GM19023 (cell line): ENCODE data around the gene PSMC3.
A peak's percentile ranks its signal among the peaks of the same experiment; 100 is the strongest.

Experiments
- ATAC-seq: cut with Tn5 transposase; IDR thresholded peaks from one replicate; pipeline ENCODE4 v1.9.1; 2021; ENCODE audit warnings: mild to moderate bottlenecking, moderate library complexity; ENCODE audit not compliant: unreplicated experiment

Gene PSMC3

GRCh38 chr11:47395223-47396048, 30.8 kb downstream of the PSMC3 start:
- ATAC-seq = no peak

GRCh38 chr11:47394322-47395222, 31.7 kb downstream of the PSMC3 start:
- peak; percentile 56 for ATAC-seq

DNA sequence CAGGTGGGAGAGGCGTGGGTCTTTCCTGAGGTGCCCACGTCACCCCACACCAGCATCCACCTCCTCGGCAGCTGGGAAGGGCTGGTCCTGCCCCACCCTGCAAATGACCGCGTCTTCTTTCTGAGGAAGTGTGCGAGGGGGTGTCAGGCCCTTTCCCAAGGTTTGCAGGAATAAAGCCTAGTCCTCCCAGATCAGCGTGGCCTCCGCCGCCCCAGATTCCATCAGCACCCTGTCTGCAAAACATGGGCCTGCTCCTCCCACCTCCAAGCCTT, 32.3 kb downstream of the PSMC3 start:
- no peak for ATAC-seq

DNA sequence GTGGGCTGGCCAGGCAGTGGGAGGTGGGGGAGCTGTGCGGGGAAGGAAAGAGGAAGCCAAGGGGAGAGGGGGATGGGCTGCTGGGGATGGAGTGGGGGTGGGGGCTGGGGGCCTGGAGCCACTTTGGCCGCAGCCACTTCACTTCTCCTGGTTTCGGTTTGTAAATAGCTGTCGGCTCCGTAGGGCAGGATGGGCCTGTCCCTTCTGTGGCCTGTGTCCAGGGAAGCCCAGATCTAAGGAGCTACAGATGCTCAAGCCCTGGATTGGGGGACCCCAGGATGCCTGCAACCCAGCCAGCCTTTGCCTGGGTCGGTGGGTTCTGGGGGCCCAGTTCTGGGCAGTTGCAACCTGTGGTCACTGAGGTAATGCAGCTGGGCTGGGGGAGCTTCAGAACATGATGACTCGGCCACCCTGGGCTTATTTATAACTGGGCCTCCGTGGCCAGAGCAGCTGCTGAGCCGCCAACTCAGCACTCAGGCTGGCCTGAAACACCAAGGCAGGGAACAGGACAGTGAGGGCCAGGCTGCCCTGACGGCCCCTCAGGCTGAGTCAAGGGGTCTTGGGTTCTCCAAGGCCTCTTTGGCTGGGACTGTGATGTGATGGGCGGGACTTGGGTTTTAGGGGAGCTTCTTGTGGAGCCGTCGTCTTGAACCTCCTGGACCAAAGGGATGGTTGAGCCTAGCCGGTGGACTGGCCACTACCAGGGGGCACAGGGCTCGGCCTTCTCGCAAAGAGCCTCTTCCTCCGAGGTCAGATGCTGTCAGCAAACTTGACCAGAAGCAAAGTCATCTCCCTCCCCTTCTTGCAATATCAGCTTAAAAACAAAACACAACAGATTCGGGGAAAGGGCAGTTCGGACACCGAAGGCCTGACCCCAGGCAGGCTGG, 32.8 kb downstream of the PSMC3 start:
- no peak for ATAC-seq

DNA sequence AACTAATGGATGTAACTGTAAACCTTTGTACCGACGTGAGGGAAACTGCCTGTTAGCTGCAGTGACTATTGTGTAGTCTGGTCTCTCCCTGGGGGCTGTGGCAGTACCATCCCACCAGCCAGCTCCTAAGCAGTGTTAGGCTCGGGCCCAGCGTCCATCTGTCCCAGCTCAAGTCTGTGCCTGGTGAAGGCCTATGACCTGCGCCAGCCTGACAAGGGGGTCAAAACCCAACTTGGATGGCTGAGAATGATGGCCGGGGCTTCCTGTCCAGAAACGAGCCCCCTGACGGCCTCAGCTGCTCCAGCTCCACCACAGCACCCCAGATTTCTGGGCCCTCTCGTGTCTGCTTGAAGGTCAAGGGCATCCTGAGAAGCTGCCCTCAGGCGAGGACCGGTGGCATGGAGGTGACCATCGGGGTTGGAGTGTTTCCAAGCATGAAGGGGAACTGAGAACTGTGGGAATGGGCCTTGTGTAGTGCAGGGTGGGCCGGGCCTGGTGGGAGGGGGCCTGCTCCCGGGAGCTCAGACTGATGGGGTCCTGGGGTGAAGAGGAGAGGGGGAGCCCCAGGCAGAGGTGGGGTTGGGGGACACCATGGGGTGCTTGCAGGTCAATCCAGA, 33.6 kb downstream of the PSMC3 start:
- ATAC-seq = no peak

DNA sequence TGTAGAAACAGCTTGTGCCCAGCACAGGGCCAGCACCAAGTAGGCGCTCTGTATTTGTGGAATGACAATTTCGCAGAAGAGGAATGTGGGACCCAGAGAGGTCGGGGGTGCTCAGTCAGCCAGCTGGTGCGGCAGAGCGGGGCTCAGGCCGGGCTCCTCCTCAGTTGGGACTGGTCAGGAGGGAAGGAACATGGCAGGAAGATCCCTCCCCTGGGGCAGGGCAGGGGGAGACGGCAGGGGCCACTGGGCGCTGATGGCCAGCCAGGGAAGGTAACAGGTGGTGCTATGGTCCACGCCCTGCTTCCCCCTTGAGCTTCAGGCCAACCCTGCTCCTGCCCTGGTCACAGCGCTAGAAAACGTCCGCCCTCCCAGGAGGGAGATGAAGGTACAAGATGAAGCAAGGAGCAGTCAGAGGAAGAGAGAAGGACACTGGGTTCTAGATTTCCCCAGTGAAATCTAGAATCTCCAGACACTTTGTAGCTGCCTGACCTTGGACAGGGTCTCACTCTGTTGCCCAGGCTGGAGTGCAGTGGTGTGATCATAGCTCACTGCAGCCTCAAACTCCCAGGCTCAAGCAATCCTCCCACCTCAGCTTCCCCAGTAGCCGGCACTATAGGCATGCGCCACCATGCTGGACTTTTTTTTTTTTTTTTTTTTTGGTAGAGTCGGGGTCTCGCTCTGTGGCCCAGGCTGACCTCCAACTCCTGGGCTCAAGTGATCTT, 34.4 kb downstream of the PSMC3 start:
- no peak for ATAC-seq

DNA sequence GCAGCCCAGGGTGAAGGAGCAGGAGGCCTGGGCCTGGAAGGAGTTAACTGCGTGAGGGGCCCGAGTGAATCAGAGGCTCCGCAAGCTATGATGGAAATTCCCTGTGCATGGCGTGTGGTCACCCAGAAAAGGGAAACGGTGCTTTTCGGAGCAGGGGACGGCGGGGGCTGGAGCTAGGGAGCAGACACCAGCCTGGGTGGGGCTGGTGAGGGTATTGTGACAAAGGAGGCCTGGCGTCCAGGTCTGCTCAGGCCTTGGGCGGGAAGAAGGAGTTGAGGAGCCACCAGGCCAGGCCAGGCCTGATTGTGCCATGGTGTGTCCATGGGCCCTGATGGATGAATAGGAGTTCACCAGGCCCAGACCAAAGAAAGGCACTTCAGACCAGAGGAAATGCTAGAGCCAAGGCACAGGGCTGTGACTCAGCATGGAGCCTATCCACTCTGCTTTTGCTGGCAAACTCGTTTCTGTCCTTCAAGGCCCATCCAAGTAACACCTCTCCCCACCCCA, 35.1 kb downstream of the PSMC3 start:
- ATAC-seq = no peak

DNA sequence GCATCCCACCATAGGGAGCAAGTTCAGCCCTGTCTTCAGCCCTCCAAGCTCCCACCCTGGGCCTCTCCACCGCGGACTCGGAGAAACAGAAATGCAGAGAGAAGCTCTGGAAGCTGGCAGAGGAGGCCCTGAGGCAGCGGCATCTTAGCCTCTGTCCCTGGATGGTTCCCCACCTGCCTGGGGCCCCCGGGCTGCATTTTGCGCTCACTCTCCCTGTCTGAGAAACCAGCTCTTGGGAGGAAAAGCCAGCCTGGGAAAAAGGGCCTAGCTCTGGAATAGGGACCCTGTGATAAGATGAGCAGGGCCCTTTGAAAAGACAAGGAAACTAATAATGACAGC, 35.8 kb downstream of the PSMC3 start:
- ATAC-seq = no peak

- no peak for ATAC-seq
Observed at GRCh38 chr11:47389577-47390421, 36.4 kb downstream of the PSMC3 start.

DNA sequence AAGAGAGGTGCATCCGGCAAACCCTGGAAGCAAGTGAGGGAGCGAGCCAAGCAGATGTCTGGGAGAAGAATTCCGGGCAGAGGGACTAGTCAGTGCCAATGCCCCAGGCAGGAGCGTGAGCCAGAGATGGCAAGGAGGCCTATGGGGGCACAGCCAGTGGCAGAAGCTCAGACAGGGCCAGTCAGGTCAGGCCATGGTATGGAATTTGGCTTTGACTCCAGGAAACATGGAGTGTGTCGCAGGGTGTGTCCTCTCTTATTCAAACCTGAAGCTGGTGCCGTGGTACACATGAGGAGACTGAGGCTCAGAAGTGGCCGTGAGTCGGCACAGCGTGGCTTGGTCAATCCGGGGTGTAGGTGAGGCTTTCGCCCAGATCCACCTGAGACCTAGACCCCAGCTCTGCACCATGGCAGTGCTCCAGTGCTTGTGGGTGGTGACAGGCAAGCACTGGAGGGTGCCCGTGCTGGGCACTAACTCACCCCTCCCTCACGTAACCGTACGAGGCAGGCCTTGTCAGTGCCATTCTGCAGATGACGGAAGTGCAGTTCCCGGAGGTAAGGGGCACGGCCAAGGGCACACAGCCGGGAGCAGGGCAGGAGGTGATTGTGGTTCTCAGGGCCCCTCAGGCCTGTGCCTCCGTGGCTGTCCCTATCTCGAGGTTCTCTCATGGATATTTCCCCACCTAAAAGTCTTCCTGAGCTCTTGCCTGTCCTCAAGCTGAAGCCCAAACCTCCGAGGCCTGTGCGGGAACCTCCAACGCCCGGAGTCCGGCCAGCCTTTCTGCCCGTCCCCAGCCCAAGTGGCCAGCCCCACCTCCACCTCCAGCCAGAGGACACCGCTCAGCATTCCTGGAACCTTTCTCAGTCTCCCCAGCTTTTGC, 37.3 kb downstream of the PSMC3 start:
- no peak for ATAC-seq

DNA sequence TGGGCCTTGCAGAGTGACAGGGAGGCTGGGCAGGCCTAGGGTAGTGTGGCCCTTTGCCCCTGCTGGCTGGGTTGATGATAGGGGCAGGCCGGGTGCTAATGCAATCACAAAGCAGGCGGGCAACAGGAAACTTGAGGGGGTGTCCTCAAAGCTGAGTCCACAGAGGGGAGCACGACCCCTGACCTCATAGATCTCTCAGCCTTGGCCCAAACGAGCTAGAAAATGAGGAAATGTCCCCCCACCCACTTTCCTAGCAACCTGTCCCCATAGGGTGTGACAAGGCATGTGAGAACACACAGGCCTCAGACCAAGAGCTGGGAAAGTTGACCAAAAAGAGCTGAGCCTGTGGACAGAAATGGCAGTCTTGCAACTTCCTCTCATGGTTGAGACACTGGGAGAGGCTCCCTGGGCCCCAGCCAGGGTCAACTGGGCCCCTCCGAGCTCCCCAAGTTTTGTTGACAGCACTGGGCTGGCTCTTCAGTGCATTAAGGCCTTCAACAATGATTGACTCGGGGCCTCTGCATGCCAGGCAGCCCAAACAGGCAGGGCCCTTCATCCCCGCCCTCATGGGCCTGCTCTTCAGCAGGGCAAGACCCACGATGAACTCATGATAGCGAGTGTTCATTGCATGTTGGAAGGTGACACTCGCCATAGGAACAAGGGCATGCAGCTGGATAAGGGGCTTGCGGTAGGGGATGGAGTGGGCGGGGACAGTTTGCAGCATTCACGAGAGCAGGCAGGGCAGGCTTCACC, 38.1 kb downstream of the PSMC3 start:
- ATAC-seq = no peak

- no peak for ATAC-seq
Observed at GRCh38 chr11:47384498-47384897, 41.7 kb downstream of the PSMC3 start.

- no peak for ATAC-seq
Observed at GRCh38 chr11:47383071-47383470, 43.2 kb downstream of the PSMC3 start.

DNA sequence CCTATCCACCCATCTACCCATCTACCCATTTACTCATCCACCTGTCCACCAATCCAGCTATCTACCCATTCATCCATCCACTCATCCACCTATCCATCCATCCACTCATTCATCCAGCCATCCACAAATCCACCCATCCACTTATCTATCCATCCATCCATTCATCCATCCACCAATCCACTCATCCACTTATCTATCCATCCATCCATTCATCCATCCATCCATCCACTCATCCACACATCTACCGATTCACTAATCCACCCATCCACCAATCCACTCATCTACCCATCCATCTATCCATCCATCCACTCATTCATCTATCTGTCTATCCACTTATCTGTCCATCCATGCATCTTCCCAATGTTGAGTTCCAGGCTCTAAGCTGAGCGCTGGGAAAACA, 46.2 kb downstream of the PSMC3 start:
- ATAC-seq = no peak

DNA sequence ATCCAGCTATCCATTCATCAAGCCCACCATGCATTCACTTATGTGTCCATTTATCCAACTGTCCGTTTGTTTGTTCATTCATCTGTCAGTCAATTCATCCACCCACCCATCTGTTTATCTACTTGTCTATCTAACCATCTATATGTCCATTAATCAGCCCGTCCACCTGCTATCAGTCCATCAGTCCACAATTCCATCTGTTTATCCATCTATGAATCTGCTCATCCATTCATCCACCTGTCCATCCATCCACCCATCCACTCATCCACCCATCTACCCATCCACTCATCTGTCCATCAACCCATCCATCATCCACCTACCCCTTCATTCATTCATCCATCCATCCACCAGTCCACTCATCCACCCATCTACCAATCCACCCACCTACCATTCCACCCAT, 46.9 kb downstream of the PSMC3 start:
- ATAC-seq = no peak

DNA sequence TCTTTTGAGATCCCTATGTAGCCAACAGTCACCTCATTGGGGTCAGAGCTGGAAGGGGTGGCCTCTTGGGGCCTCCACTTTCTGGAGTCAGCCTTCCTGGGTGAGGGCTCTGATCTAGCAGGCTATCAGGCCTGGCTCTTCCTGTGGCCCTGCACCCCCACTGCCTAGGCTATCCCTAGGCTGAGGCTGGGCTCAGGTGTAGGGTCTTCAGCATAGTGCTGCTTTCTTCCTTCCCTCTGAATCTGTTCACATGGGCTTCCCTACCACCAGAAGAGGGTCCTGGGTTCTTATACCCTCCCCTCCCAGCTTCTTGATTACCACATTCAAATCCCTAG, 47.4 kb downstream of the PSMC3 start:
- ATAC-seq = no peak

DNA sequence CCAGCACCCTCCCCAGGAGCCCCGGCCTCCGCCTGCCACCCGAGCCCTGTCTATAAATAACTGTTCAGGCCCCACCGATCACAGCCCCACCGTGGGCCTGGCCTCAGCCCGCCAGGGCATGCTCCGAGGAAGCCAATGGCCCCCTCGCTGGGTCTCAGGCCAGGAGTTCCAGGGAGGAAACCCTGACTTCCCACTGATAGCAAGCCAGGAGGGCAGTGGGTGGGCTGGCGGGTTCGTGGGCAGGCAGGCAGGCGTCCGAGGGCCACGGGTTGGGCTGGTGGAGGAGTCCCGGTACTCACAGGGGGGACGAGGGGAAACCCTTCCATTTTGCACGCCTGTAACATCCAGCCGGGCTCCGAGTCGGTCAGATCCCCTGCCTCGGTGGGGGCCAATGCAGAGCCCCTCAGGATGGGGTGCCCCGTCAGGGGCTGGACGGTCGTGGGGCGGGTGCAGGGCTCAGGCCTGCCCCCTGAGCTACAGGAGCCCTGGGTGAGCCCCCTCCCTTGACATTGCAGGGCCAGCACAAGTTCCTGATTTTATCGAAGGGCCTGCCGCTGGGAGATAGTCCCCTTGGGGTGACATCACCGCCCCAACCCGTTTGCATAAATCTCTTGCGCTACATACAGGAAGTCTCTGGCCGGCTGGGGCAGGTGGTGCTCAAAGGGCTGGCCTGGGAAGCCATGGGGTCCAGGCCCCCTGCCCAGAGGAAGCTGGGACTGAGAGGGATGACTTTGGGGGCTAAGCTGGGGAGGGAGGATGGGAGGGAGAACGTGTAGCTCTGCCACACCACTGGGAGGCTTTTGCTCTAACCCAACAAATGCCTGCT, 48.0 kb downstream of the PSMC3 start, which contains the start of gene SPI1:
SPI1 (minus strand) TSS at position 538 of the 826 bp plus-strand sequence; CDS start at position 344, 194 bp downstream.
- ATAC-seq = peak; percentile 75
